ENCODE measurements around the gene TMTC3. TPM values are rescaled to one million over a fixed set of nuclear protein-coding genes. Genes with fewer than 3 reads are reported as not detected.

Gene TMTC3
- total RNA-seq, 1 experiment from 2014 or later = 31.8 TPM

DNA sequence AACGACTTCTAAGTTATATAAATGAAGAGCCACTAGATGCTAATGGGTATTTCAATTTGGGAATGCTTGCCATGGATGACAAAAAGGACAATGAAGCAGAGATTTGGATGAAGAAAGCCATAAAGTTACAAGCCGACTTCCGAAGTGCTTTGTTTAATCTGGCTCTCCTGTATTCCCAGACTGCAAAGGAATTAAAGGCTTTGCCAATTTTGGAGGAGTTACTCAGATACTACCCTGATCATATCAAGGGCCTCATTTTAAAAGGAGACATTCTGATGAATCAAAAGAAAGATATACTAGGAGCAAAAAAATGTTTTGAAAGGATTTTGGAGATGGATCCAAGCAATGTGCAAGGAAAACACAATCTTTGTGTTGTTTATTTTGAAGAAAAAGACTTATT, 52.8 kb downstream of the TMTC3 start:
- H3K4me1 ChIP-seq = no peaks in the 10 kb centered on the region
- no peaks in the 10 kb centered on the region for H3K4me1 Mint-ChIP-seq (ENCODE audit: low read depth, unreplicated experiment)
- H3K27ac Mint-ChIP-seq (ENCODE audit: unreplicated experiment) = no peak overlapping the region
- H3K9me3 Mint-ChIP-seq (ENCODE audit: unreplicated experiment) = no peaks in the 10 kb centered on the region
- H3K36me3 ChIP-seq (ENCODE audit: control insufficient read depth, insufficient read depth, low read length) = no peaks in the 10 kb centered on the region
- no TSS peak for BruUV-seq (replicated peaks)
- TF ChIP-seq, protein P1, sequence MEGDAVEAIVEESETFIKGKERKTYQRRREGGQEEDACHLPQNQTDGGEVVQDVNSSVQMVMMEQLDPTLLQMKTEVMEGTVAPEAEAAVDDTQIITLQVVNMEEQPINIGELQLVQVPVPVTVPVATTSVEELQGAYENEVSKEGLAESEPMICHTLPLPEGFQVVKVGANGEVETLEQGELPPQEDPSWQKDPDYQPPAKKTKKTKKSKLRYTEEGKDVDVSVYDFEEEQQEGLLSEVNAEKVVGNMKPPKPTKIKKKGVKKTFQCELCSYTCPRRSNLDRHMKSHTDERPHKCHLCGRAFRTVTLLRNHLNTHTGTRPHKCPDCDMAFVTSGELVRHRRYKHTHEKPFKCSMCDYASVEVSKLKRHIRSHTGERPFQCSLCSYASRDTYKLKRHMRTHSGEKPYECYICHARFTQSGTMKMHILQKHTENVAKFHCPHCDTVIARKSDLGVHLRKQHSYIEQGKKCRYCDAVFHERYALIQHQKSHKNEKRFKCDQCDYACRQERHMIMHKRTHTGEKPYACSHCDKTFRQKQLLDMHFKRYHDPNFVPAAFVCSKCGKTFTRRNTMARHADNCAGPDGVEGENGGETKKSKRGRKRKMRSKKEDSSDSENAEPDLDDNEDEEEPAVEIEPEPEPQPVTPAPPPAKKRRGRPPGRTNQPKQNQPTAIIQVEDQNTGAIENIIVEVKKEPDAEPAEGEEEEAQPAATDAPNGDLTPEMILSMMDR (IDR thresholded peaks at IDR 0.05; ENCODE audit: insufficient read depth in 1 of 2, low read depth in 1 of 2, low read length in 1 of 2, severe bottlenecking in 1 of 2, unreplicated experiment in 1 of 2) = no peak
- no peaks in the 10 kb centered on the region for H3K27me3 ChIP-seq (replicated peaks; ENCODE audit: control insufficient read depth, insufficient read depth, low read length)
- DNase-seq = no peak
- H3K9me3 ChIP-seq = no peaks in the 10 kb centered on the region
- H3K36me3 Mint-ChIP-seq (ENCODE audit: insufficient read depth, unreplicated experiment) = peaks cover 25% of the 10 kb centered on the region
- CTCF ChIA-PET = no interaction called here
- H3K4me3 Mint-ChIP-seq (ENCODE audit: unreplicated experiment) = no peak overlapping the region
- intact Hi-C loops (cut with micrococcal nuclease; ENCODE audit: unreplicated experiment) = no loop called here
- H3K4me3 ChIP-seq (ENCODE audit: low read depth, low read length) = no peak overlapping the region
- H3K27me3 Mint-ChIP-seq (ENCODE audit: insufficient read depth, unreplicated experiment) = no peaks in the 10 kb centered on the region
- POLR2A ChIA-PET = no interaction called here

DNA sequence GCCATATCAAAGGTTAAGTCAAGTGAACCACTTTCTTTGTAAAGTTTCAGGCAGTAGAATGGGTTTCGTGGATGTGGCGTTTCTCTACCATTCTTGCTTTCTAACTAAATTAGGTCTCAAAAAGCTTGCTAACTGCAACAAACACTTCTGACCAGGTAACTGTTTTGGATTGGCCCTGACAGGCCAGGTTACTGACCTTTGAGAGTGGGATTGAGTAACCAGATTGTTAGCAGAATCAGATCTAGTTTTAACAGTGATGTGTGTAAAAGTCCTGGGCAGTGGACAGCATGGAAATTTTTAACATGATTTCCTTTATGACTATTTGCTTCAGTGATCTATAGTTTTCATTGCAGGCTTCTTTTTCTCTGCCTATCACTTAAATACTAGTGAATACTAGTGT, 57.9 kb downstream of the TMTC3 start:
- intact Hi-C loops (cut with micrococcal nuclease; ENCODE audit: unreplicated experiment) = no loop called here
- Mint-ChIP-seq H3K27me3 (ENCODE audit: insufficient read depth, unreplicated experiment) (no peaks in the 10 kb centered on the region), H3K9me3 (ENCODE audit: unreplicated experiment) (peaks cover 22% of the 10 kb centered on the region), H3K4me3 (ENCODE audit: unreplicated experiment) (no peak overlapping the region), H3K27ac (ENCODE audit: unreplicated experiment) (no peak overlapping the region), H3K4me1 (ENCODE audit: low read depth, unreplicated experiment) (no peaks in the 10 kb centered on the region), H3K36me3 (ENCODE audit: insufficient read depth, unreplicated experiment) (peaks cover 16% of the 10 kb centered on the region)
- H3K4me1 ChIP-seq = no peaks in the 10 kb centered on the region
- ChIA-PET POLR2A (no interaction called here), CTCF (no interaction called here)
- H3K9me3 ChIP-seq = peaks cover 9% of the 10 kb centered on the region
- H3K27me3 ChIP-seq (replicated peaks; ENCODE audit: control insufficient read depth, insufficient read depth, low read length) = no peaks in the 10 kb centered on the region
- H3K4me3 ChIP-seq (ENCODE audit: low read depth, low read length) = no peak overlapping the region
- no peaks in the 10 kb centered on the region for H3K36me3 ChIP-seq (ENCODE audit: control insufficient read depth, insufficient read depth, low read length)
- DNase-seq = no peak
- no TSS peak for BruUV-seq (replicated peaks)
- TF ChIP-seq, protein P1 (IDR thresholded peaks at IDR 0.05; ENCODE audit: insufficient read depth in 1 of 2, low read depth in 1 of 2, low read length in 1 of 2, severe bottlenecking in 1 of 2, unreplicated experiment in 1 of 2) = no peak

DNA sequence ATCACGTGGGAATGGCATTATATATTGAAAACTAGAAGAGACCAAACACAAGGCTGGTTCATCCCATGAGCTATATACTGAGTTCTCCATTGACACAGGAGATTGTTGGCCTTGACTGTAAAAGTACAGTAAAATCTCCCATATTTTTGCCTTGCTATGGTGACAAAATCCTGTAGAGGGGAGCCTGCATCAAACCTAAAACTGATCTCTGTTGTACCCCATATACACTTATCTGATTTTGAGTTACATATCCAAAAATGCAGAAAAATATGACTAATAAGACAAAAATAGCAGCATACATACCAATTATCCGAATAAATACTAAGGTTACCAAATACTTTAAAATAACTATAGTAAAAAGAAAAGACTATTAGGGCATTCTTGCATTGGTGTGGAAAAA, 60.4 kb downstream of the TMTC3 start:
- Histone ChIP-seq H3K4me1 (peaks cover 16% of the 10 kb centered on the region), H3K4me3 (ENCODE audit: low read depth, low read length) (no peak overlapping the region), H3K27me3 (replicated peaks; ENCODE audit: control insufficient read depth, insufficient read depth, low read length) (no peaks in the 10 kb centered on the region), H3K9me3 (peaks cover 9% of the 10 kb centered on the region), H3K36me3 (ENCODE audit: control insufficient read depth, insufficient read depth, low read length) (no peaks in the 10 kb centered on the region)
- Mint-ChIP-seq H3K4me3 (ENCODE audit: unreplicated experiment) (no peak overlapping the region), H3K4me1 (ENCODE audit: low read depth, unreplicated experiment) (peaks cover 10% of the 10 kb centered on the region), H3K27me3 (ENCODE audit: insufficient read depth, unreplicated experiment) (no peaks in the 10 kb centered on the region), H3K9me3 (ENCODE audit: unreplicated experiment) (peaks cover 43% of the 10 kb centered on the region), H3K27ac (ENCODE audit: unreplicated experiment) (no peak overlapping the region), H3K36me3 (ENCODE audit: insufficient read depth, unreplicated experiment) (peaks cover 7% of the 10 kb centered on the region)
- ChIA-PET CTCF (no interaction called here), POLR2A (no interaction called here)
- no peak for DNase-seq
- intact Hi-C loops (cut with micrococcal nuclease; ENCODE audit: unreplicated experiment) = no loop called here
- BruUV-seq (replicated peaks) = no TSS peak
- TF ChIP-seq, protein P1 (IDR thresholded peaks at IDR 0.05; ENCODE audit: insufficient read depth in 1 of 2, low read depth in 1 of 2, low read length in 1 of 2, severe bottlenecking in 1 of 2, unreplicated experiment in 1 of 2) = no peak
